NCI-H2227 (cell line): ENCODE measurements around the gene SLC22A2.
"Not testable (repeated sequence)": the region's sequence is repeated elsewhere in the genome, so short reads cannot be mapped to it uniquely, and the experiment has no call there.

Experiments used
- DNase-seq: peaks from one replicate; lab custom pipeline; 2025; ENCODE audit not compliant: unreplicated experiment; lab: John Stamatoyannopoulos, UW

Gene SLC22A2

DNA sequence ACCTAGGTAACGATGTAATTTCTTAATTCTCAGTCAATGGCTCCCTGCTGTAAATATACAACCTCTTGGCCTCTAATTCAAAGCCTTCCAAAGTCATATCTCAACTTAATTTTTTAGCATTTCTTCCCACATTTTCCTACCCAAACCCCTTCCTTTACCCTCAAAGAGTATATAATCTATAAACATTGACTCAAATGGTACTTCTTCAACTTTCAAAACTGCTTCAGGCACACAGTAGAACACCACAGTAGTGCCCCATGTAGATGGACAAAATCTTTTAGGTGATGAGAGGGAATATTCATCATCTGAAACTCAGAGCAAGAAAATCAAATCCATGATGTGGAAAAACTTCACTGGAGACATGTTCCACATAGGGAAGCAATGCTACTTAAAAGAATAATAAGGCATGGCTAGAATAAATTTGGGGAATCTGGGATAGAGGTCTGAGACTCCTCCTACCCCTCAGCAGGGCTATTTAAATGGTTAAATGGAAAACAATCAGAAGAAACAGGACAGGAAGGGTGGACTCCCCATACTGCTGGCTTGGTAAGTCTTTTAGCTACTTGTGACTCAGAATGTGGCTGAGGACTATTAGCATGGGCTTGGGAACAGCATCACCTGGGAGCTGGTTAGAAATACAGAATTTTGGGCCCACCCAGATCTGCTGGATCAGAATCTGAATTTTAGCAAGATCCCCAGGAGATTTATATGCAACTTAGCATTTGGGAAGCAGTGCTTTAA, 6.4 kb downstream of the SLC22A2 start:
- no peak for DNase-seq

DNA sequence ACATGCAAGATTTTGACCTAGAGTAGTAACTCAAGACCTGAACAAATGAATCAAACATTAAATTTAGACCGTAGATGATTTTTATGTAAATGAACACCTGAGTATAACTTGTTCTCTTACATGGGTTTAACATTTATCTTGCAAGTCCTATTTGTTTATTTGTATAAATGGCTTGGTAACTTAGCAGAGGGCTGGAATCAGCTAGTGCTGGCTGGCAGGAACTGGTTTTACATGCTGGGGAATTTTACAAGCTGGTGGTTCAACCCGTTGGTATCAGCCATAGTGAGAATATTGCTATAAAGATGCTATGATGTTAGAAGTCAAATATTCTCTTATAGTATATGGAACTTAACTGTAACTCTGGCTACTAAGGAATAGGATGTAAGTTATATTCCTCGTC, 8.9 kb downstream of the SLC22A2 start:
- DNase-seq: no peak

DNA sequence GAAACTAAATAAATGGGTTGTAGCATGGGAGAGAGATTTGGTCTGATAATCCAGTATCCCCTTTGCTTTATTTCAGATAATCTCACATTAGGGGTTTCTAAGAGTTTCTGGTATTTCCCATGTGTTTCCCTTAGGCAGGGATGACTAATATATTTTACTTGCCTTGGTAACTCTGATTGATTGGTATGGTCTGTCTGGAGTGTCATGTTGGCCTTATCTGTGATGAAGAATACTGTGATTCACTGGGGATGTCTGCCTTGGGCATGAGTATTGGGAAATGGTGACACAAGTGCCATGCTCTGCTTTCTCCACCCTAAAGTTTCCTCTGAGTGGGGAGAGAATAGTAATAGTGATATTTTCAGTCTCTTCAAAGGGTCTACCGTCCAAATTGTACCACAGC, 10.1 kb downstream of the SLC22A2 start:
- DNase-seq: no peak

DNA sequence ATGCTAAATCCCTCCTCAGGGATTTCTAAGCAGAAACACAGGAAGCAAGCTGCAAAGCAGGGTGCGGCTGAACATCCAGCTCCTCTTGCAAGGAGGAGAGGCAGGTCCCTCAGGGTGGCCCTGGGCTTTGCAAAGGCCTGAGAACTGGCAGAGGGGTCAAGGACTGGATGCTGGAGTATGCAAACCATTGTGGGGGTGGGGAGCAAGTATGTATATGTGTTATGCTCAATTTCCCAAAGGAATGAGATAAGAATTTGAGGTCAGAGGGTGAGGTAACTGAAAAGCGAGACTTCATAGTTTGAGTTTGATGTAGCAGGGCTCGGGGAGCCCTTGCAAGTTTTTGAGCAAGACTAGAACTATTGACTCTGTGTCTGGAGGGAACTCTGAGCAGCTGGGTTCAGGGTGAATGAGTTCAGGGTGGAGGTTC, 11.2 kb downstream of the SLC22A2 start:
- no peak for DNase-seq

DNA sequence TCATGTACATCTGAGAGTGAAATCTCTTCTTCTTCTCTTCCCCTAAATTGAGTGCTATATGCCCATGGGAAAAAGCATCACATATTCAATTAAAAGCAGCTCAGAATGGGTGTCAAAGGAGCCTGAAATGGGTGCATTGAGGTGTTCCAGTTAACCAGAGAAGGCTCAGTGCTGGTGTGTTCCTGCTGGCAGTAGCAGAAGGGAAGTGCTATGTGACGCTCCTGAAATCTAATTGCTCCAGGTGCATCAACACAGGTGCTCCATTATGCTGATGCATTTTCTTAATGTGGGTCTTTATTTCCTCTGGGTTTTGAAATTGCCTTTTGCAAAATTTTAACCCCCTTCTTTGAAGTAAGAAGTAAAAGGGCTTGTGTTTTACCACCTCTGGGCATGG, 17.9 kb downstream of the SLC22A2 start:
- DNase-seq: no peak

DNA sequence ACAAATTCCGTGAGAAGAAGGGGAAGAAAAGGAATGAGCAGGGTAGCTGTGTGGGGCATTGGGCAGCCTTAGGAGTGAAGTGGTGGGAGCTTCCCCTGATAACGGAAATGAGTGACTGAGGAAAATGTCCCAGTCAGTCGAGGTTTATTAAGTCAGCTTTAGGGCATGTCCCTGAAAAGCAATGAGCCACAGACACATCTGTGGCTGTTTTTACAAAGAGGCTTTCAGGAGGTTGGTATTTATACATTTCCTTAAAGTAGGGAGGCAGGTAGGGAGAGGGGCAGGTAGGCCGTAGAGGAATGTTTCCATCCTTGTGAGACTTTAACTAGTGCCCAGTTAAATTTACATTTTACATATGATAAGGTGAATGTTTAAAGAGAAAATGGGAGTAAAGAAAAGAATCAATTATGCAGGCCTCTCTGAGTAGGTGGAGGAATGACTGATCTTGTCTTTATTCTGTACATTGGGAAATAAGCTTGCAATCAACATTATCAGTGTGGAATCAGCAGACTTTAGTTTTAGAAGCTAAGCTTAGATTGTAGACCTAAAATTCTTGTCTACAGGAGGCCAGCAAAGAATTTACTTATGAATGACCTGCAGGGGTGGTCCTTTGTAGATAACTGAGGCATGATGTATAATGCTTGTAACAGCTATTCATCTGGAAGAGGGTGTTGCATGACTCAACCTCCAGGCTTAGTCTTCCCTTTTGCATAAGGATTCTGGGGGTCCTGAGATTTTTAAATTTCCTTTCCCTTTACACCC, 18.5 kb downstream of the SLC22A2 start:
- no peak for DNase-seq

DNA sequence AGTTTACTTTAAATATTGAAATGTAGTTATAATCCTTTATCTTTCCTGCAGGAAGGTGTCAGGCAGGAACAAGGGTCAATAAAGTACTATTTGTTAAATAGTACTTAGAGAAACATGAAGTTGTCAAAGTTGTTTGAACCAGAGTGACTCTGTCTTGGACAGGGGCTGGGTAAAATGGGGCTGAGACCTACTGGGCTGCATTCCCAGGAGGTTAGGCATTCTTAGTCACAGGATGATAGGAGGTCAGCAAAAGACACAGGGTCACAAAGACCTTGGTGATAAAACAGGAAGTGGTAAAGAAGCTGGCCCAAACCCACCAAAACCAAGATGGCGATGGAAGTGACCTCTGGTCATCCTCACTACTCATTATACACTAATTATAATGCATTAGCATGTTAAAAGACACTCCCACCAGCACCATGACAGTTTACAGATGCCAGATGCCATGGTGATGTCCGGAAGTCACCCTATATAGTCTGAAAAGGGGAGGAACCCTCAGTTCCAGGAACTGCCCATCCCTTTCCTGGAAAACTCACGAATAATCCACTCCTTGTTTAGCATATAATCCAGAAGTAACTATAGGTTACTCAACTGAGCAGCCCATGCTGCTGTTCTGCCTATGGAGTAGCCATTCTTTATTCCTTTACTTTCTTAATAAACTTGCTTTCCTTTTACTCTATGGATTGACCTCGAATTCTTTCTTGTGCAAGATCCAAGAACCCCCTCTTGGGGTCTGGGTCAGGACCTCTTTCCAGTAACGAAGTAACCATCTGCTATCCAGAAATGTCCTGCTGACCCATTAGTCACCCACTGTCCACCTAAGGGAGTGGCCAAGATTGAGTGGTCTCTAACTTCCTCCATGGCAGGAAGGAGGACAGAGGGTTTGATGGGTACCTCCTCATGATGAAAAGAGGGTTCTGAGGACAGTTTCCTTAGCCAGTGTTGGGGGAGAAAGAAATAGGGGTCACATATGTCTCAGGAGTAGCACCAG, 19.6 kb downstream of the SLC22A2 start:
- DNase-seq: no peak

DNA sequence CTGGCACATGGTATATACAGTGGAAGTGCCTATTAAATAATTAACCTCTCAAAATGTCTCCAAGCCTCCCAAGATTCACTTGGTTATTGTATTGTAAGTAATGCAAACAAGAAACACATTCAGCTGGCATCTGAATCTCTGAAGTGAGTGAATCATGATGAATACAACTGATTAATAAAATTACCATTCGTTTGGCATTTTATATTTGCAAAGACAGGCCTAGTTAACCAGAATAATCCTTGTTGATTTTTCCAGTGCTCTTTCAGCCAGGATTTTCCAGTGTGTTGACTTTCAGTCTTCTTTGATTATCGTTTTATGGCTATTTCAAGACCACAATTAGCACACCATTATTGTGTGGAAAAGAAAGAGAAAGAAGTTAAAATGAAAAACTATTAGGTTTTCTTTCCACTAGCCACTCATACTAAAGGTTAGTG, 20.3 kb downstream of the SLC22A2 start:
- no peak for DNase-seq

DNA sequence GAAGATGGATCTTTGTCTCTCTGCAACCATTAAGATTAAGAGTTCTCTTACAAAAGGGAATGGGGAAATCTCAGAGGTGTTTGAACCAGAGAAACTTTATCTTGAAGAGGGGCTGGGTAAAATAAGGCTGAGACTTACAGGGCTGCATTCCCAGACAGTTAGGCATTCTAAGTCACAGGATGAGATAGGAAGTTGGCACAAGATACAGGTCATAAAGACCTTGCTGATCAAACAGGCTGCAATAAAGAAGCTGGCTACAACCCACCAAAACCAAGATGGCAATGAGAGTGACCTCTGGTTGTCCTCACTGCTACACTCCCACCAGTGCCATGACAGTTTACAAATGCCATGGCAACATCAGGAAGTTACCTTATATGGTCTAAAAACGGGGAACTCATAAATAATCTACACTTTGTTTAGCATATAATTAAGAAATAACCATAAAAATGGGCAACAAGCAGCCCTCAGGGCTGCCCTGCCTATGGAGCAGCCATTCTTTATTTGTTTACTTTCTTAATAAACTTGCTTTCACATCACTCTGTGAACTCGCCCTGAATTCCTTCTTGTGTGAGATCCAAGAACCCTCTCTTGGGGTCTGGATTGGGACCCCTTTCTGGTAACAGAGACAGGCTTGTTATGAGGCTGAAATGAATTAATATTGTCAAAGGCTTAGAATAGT, 20.9 kb downstream of the SLC22A2 start:
- not testable (repeated sequence) for DNase-seq

DNA sequence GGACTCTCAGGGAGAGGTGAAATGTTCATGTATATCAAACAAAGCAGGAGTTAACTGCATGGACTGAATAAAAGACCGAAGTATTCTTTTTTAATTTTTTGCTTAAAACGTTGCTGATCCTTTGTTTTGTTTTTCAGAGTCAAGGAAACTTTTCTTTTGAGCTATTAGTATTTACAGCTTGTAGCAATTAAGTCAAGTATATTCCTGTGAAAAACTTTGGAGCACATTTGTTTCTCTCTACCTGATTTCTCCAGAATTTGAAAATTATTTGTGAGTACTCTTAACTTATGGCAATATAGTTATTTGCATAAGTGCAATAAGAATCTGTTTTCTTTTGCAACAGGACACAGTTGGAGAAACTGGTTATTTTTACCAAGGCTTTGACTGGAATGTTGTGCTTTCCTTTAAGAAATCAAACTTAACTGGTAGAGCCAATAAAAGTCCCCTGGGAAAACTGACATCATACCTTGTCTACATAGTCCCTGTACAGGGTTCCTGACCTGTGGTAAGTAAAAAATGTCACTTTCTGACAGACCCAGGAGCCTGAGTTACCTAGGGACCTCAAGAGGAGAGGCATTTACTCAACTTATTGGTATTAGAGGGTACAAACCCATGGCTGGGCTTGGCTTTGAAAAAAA, 22.3 kb downstream of the SLC22A2 start:
- not testable (repeated sequence) for DNase-seq

DNA sequence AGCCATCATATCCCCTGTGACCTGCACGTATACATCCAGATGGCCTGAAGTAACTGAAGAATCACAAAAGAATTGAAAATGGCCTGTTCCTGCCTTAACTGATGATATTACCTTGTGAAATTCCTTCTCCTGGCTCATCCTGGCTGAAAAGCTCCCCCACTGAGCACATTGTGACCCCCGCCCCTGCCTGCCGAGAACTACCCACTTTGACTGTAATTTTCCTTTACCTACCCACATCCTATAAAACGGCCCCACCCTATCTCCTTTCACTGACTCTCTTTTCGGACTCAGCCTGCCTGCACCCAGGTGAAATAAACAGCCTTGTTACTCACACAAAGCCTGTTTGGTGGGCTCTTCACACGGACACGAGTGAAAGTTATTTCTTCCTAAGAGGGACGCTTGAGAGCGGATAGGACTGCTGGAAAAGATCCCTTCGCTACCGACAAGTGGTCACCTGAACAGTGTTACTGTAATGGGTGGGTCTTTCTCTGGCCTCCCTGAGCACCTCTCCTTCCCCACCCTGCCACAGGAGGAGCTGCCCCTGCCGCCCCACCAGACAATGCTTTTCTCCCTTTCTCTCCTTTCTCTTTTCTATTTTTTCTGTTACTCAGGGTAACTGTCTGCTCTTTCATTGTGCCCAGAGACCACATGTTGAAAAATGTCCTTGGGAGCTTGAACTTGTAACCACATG, 24.5 kb downstream of the SLC22A2 start:
- DNase-seq: not testable (repeated sequence)

DNA sequence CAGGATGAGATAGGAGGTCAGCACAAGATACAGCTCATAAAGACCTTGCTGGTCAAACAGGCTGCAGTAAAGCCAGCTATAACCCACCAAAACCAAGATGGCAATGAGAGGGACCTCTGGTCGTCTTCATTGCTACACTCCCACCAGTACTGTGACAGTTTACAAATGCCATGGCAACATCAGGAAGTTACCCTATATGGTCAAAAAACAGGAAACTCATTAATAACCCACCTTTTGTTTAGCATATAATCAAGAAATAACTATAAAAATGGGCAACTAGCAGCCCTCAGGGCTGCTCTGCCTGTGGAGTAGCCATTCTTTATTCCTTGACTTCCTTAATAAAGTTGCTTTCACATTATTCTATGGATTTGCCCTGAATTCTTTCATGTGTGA, 30.9 kb downstream of the SLC22A2 start:
- no peak for DNase-seq

DNA sequence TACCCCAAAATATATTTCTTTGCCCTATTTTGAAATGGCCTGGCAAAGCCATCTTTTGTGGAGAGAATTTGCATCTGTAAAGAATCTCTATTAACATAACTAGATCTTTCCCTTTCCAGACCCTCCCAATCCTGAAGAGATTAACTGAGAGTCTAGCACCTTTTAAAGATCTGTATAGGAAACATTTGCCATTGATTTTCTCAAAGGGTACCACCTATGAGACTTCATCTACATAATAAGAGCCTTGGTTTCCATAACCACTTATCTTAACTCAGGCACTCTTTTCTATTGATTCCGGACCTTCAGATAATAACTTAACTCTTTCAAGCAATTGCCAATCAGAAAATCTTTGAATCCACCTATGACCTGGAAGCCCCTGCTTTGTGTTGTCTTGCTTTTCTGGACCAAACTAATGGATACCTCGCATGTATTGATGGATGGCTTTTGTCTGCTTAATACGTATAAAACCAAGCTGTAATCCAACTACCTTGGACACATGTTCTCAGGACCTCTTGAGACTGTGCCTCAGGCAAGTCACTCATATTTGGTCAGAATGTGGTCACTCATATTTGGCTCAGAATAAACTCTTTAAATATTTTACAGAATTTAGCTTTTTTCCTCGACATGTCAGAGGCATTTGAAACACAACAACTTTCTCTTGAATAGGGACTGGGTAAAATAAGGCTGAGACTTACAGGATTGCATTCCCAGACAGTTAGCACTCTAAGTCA, 31.4 kb downstream of the SLC22A2 start:
- no peak for DNase-seq

DNA sequence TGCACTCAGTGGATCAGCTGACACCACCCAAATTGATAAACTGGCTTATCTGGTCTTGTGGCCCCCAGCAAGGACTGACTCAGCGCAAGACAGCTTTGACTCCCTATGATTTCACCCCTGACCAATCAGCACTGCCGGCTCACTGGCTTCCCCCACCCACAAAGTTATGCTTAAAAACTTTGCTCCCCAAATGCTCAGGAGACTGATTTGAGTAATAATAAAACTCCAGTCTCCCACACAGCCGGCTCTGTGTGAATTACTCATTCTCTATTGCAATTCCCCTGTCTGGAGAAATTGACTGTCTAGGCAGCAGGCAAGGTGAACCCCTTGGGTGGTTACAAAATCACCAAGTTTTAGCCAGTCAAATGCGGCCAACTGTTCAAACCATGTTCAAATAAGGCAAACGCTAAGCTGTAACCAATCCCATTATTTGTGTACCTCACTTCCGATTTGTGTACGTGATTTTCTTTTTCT, 32.5 kb downstream of the SLC22A2 start:
- DNase-seq: no peak

DNA sequence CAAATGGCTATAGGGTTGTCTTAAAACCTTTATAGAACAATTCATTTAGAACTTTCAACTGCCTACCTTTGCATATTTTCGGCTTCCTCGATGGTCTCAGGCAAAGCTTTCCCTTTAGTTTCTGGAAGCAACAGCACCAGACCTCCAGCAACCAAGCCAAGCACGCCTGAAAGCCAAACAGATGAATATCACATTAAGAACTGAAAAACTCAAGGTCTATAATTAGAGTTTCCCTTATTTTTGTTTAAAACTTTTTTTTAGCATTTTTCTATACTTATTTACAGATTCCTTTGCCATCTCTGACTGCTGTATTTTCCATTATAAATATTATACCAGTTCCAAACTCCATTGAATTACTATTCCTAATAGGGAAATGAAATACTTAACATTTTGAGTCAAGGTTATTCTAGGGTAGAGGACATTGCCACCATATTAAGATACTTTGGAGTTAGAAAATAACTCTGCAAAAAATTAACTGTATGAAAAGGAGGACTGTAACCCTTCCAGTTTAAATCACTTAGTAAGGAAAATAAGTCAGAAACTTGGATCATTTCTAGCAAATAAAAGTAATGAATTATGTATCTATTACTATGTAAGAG, 33.9 kb downstream of the SLC22A2 start:
- DNase-seq: no peak

DNA sequence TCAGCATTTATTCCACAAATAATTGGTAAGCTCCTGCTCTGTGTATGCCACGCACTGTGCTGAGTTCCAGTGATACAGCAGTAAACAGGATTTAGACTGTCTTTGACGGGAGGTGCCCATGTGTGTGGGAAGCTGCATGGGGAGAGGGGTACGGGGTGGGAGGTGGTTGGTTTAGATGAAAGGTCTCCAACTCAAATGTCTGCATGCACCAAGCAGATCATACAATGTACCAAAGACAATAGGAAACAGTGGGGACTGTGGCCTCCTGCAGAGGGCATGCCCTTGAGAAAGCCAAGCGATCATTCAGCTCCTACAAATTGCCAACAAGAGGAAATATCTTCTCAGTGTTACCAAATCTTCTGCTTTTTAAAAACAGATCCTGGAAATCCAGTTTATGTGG, 36.1 kb downstream of the SLC22A2 start:
- DNase-seq: no peak

DNA sequence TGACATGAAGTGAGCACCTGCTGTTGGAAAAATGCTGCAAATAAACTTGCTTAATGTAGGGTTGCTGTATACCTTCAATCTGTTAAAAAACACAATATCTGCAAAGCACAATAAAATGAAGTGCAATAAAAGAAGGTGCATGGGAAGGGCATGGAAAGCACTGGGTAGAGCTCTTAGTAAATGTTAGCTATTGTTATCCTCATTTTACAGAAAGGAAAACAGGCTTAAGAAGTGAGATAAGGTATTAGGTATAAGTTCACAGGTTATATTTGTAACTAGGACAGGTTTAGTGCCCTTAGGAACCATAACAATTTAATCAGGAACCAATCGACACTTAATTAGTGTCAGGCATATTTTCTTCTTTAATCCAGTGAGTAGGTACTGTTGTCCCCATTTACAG, 36.7 kb downstream of the SLC22A2 start:
- no peak for DNase-seq

DNA sequence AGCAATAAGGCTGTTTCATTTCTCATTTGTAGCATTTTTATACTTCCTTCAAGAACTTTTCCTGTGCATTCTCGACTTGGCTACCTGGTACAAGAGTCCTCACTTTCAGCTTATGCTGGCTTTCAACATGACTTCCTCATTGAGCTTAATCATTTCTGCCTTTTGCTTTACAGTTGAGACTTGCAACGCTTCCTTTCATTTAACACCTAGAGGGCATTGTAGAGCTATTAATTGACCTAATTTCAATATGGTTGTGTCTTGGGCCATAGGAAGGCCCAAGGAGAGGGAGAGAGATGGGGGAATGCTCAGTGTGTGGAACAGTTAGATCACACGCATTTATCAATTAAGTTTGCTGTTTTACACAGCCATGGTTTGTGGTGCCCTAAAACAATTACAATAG, 37.2 kb downstream of the SLC22A2 start:
- DNase-seq: no peak

DNA sequence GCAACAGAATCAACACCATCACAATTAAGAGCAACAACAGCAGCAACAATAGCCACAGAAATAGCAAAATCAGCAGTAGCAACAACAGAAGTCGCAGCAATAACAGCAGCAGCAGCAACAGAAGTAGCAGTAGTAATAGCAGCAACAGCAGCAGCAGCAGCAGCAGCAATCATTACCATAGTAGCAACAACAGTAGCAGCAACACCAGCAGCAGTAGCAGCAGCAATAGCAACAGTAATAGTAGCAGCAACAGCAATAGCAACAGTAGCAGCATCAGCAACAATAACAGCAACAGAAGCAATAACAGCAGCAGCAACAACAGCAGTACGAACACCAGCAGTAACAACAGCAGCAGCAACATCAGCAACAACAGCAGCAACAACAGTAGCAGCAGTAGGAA, 39.8 kb downstream of the SLC22A2 start:
- DNase-seq: no peak
